ENCODE data around the gene OTUD4. TPM values are rescaled to one million over a fixed set of nuclear protein-coding genes. Genes with fewer than 3 reads are reported as not detected.

Gene OTUD4
- total RNA-seq, 1 donor from 2014 or later = 34.0 TPM

DNA sequence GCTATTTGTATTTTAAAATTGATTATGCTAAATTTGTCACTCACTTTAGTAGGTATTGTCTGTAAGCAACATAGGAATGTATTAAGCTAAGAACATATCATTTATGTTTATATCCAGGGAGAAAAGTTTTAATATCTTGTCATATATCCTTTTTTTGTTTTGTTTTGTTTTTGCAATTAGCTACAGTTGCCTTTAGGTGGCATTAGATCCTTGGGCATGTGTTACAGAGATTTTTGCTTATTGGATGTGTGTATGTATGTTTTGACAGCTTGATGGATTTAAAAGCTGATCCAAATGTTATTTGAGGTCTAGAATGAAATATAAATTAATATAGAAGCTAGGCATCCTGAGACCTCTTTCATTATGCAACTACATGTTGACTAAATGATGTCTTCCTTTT, 36.1 kb upstream of the OTUD4 start:
- Mint-ChIP-seq H3K4me3 (no peak overlapping the region), H3K4me1 (peaks cover 5% of the 10 kb centered on the region), H3K36me3 (ENCODE audit: low read depth) (no peaks in the 10 kb centered on the region), H3K27ac (ENCODE audit: unreplicated experiment) (no peak overlapping the region), H3K9me3 (no peaks in the 10 kb centered on the region), H3K27me3 (ENCODE audit: low read depth) (peaks cover 2% of the 10 kb centered on the region)
- DNase-seq (ENCODE audit: low read depth, low spot score) = no peak
- TF ChIP-seq, protein P1, sequence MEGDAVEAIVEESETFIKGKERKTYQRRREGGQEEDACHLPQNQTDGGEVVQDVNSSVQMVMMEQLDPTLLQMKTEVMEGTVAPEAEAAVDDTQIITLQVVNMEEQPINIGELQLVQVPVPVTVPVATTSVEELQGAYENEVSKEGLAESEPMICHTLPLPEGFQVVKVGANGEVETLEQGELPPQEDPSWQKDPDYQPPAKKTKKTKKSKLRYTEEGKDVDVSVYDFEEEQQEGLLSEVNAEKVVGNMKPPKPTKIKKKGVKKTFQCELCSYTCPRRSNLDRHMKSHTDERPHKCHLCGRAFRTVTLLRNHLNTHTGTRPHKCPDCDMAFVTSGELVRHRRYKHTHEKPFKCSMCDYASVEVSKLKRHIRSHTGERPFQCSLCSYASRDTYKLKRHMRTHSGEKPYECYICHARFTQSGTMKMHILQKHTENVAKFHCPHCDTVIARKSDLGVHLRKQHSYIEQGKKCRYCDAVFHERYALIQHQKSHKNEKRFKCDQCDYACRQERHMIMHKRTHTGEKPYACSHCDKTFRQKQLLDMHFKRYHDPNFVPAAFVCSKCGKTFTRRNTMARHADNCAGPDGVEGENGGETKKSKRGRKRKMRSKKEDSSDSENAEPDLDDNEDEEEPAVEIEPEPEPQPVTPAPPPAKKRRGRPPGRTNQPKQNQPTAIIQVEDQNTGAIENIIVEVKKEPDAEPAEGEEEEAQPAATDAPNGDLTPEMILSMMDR (conservative IDR thresholded peaks at IDR 0.05) = peak; percentile 67

DNA sequence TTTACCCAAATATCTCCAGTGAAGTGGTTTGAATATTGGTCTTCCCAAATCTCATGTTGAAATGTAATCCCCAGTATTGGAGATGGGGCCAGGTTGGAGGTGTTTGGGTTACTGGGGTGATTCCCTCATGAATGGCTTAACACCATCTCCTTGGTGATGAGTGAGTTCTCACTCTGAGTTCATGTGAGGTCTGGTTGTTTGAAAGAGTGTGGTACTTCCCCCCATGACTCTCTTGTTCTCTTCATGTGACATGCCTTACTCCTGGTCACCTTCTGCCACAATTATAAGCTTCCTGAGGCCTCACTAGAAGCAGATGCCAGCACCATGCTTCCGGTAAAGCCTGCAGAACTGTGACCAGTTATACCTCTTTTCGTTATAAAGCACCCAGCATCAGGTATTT, 32.9 kb upstream of the OTUD4 start:
- TF ChIP-seq, protein P1 (conservative IDR thresholded peaks at IDR 0.05) = no peak
- Mint-ChIP-seq H3K4me3 (no peak overlapping the region), H3K27me3 (ENCODE audit: low read depth) (no peaks in the 10 kb centered on the region), H3K9me3 (peaks cover 3% of the 10 kb centered on the region), H3K36me3 (ENCODE audit: low read depth) (no peaks in the 10 kb centered on the region), H3K4me1 (peaks cover 5% of the 10 kb centered on the region), H3K27ac (ENCODE audit: unreplicated experiment) (no peak overlapping the region)
- DNase-seq (ENCODE audit: low read depth, low spot score) = no peak

DNA sequence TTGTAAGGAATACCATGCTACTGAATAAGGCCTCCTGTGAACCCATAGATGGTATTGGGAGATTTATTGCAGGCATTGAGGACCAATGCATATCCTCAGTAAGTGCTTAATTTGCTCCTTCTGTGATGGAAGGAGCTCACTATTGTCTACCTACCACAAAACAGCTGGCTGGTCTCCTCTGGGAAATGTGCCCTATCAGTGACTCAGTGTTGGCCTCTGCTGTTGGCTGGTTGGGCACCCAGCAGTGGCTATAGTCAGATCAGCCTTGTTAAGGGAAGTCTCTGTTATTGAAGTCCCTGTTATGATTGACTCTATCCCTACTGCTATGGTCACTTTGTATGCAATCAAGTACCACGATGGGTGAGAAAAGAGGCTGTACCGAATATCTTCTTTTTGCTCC, 27.5 kb upstream of the OTUD4 start:
- Mint-ChIP-seq H3K27ac (ENCODE audit: unreplicated experiment) (no peak overlapping the region), H3K36me3 (ENCODE audit: low read depth) (no peaks in the 10 kb centered on the region), H3K4me3 (no peak overlapping the region), H3K9me3 (peaks cover 3% of the 10 kb centered on the region), H3K4me1 (no peaks in the 10 kb centered on the region), H3K27me3 (ENCODE audit: low read depth) (no peaks in the 10 kb centered on the region)
- no peak for DNase-seq (ENCODE audit: low read depth, low spot score)
- TF ChIP-seq, protein P1 (conservative IDR thresholded peaks at IDR 0.05) = no peak

DNA sequence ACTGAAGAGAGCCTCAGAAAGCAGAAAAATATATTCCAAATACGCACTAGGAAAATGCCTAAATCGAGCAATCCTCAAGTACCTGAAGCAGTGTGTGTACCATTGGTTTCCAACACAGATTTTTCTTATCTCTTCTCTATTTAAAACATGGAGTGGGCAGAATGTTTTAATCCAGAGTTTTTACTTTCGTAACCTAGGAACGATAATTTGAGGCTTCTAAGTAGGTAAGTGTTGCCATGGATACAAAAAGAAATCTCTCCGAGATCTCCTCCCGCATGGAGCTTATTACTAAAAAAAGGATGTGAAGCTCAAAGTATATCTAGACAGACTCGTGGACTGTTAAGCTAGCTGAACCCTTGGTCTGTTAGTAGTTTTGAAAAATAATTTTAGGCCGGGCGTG, 23.0 kb upstream of the OTUD4 start:
- no peak for DNase-seq (ENCODE audit: low read depth, low spot score)
- Mint-ChIP-seq H3K36me3 (ENCODE audit: low read depth) (no peaks in the 10 kb centered on the region), H3K27ac (ENCODE audit: unreplicated experiment) (no peak overlapping the region), H3K27me3 (ENCODE audit: low read depth) (no peaks in the 10 kb centered on the region), H3K4me1 (no peaks in the 10 kb centered on the region), H3K9me3 (no peaks in the 10 kb centered on the region), H3K4me3 (no peak overlapping the region)
- TF ChIP-seq, protein P1 (conservative IDR thresholded peaks at IDR 0.05) = no peak

DNA sequence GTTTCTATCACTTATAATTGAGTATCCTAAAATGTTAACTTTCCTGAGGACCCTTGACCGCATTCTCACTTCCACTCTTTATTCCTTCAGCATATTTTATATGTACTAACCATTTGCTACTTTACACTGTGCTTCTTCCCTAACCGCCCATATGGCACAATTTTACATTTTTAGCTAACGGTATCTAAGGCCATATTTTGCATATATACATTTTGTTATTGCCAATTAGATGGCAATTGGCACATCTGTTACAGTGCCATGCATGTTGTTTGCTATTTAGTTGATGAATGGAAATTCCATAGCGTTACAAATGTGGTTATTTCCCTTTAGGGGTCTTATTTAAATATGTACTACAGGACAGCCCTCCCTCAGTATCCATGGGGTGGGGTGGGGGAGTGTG, 20.0 kb upstream of the OTUD4 start:
- H3K27ac Mint-ChIP-seq (ENCODE audit: unreplicated experiment) = no peak overlapping the region
- TF ChIP-seq, protein P1 (conservative IDR thresholded peaks at IDR 0.05) = no peak
- H3K4me1 Mint-ChIP-seq = no peaks in the 10 kb centered on the region
- no peak for DNase-seq (ENCODE audit: low read depth, low spot score)
- no peaks in the 10 kb centered on the region for H3K36me3 Mint-ChIP-seq (ENCODE audit: low read depth)
- H3K9me3 Mint-ChIP-seq = no peaks in the 10 kb centered on the region
- H3K4me3 Mint-ChIP-seq = no peak overlapping the region
- no peaks in the 10 kb centered on the region for H3K27me3 Mint-ChIP-seq (ENCODE audit: low read depth)

Measured in neural crest cell (in vitro differentiated cells).